ENCODE data around the gene UQCC3. TPM values are rescaled to one million over a fixed set of nuclear protein-coding genes. Genes with fewer than 3 reads are reported as not detected.

The UQCC3 gene
- total RNA-seq, 1 experiment from 2014 or later = 16.1 TPM

DNA sequence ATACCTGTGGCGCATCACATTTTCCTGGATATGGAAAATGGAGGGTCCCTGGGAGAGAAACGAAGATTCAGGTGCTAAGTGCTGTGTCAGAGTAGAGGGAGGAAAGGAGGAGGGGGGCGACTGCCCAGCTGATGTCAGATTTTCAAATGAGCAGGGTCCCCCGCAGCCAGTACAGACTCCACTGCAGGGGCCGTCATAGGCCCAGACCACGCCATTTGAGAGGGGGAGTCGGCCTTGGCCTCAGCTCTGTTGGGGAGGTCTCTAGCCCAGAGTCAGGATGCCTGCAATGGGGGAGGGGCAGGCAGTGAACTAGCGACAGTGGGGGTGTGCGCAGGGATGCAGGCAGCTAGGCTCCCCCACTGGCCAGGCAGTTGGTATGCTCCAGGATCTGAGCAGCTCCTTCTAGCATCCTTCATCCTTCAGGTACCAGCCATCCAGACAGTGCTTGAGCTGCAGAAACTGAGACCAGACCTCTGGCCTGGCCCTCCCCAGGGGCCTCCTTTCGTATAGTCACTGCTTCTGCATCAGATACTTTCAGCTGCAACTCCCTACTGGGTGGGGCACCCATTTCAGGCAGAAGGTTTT, 35.9 kb downstream of the UQCC3 start, which contains the start of the genes BSCL2 and GNG3:
BSCL2 (minus strand) TSS at position 148 of the 585 bp plus-strand sequence. CDS start 229 bp downstream, outside the sequence.
GNG3 (plus strand) TSS at position 400 of the 585 bp plus-strand sequence. CDS start 620 bp downstream, outside the sequence.
- no peaks in the 10 kb centered on the region for H3K27me3 ChIP-seq (ENCODE audit: insufficient read depth, low read depth)
- CTCF ChIA-PET = no interaction called here
- peak within 1 kb of the TSS; percentile 87 for H3K27ac ChIP-seq
- H3K4me2 ChIP-seq = peak within 1 kb of the TSS; percentile 96
- H4K20me1 ChIP-seq (ENCODE audit: insufficient read depth) = no peaks in the 10 kb centered on the region
- no peak for DNase-seq
- peaks cover 51% of the 10 kb centered on the region for H3F3A ChIP-seq (ENCODE audit: insufficient read depth, low read depth)
- peaks cover 30% of the 10 kb centered on the region for H3K4me1 ChIP-seq (replicated peaks; ENCODE audit: insufficient read depth)
- H3K9me3 ChIP-seq (ENCODE audit: insufficient read depth, low read depth) = no peaks in the 10 kb centered on the region
- H3K36me3 ChIP-seq (ENCODE audit: low read depth) = peaks cover 6% of the 10 kb centered on the region
- H3K9me2 ChIP-seq (ENCODE audit: insufficient read depth) = no peaks in the 10 kb centered on the region
- POLR2A ChIA-PET (ENCODE audit: unreplicated experiment) = no interaction called here
- peak within 1 kb of the TSS; percentile 74 for H2AFZ ChIP-seq
- peak within 1 kb of the TSS; percentile 89; the same call in 1 of the 2 replicates for H3K4me3 ChIP-seq
- BruUV-seq (replicated peaks) = no TSS peak
- peaks cover 19% of the 10 kb centered on the region for H3K79me2 ChIP-seq (ENCODE audit: low read depth)
- intact Hi-C loops (cut with micrococcal nuclease; ENCODE audit: unreplicated experiment) = loop anchor here (5.0 kb wide), 2 partner anchors 95 to 135 kb away; partner anchors contain the start of genes EML3 and ROM1
- no peak for TF ChIP-seq EZH2 (IDR thresholded peaks at IDR 0.05; ENCODE audit: low read depth)
- TF ChIP-seq CTCF (conservative IDR thresholded peaks at IDR 0.05) = no peak

DNA sequence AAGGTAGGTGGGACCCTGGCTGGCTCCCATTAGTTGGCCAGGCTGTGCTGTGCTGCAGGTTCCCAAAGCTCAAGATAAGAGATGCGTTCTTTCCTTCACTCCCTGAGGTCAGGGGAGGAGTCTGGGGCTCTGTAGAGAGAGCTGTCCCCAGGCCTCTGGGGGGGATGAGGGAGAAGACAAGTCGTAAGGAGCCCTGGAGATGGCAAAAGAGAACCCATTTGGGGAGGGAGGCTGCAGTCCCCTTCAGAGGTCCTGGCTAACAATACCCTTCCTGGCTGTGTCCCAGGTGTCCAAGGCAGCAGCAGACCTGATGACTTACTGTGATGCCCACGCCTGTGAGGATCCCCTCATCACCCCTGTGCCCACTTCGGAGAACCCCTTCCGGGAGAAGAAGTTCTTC, 36.9 kb downstream of the UQCC3 start:
- Histone ChIP-seq H3F3A (ENCODE audit: insufficient read depth, low read depth) (peaks cover 61% of the 10 kb centered on the region), H3K4me1 (replicated peaks; ENCODE audit: insufficient read depth) (peaks cover 33% of the 10 kb centered on the region), H3K27ac (peak overlapping the region; percentile 87), H3K79me2 (ENCODE audit: low read depth) (peaks cover 19% of the 10 kb centered on the region), H3K9me2 (ENCODE audit: insufficient read depth) (no peaks in the 10 kb centered on the region), H3K4me2 (peak overlapping the region; percentile 69), H3K36me3 (ENCODE audit: low read depth) (peaks cover 13% of the 10 kb centered on the region), H3K9me3 (ENCODE audit: insufficient read depth, low read depth) (no peaks in the 10 kb centered on the region), H2AFZ (peak overlapping the region; percentile 66; the same call in 1 of the 2 replicates), H4K20me1 (ENCODE audit: insufficient read depth) (no peaks in the 10 kb centered on the region), H3K27me3 (ENCODE audit: insufficient read depth, low read depth) (no peaks in the 10 kb centered on the region), H3K4me3 (peak overlapping the region; percentile 54)
- POLR2A ChIA-PET (ENCODE audit: unreplicated experiment) = interaction anchor here (0.6 to 0.9 kb wide), 2 partner anchors 43 to 45 kb away, joined by 4 to 5 read pairs; partner anchors contain the start of genes C11orf98, CSKMT and ZBTB3
- intact Hi-C loops (cut with micrococcal nuclease; ENCODE audit: unreplicated experiment) = loop anchor here (2.0 to 5.0 kb wide), 3 partner anchors 46 to 134 kb away; partner anchors contain the start of genes EML3, ROM1 and ZBTB3
- CTCF ChIA-PET = interaction anchor here (0.6 to 0.9 kb wide), 2 partner anchors 16 to 46 kb away, joined by 3 to 4 read pairs; partner anchors contain the start of gene ZBTB3
- TF ChIP-seq CTCF (conservative IDR thresholded peaks at IDR 0.05) = no peak
- TF ChIP-seq EZH2 (IDR thresholded peaks at IDR 0.05; ENCODE audit: low read depth) = no peak
- no TSS peak for BruUV-seq (replicated peaks)
- DNase-seq = peak in 1 of 2 experiments; percentile 20

- H3K4me3 ChIP-seq = peak overlapping the region; percentile 54
- H4K20me1 ChIP-seq (ENCODE audit: insufficient read depth) = no peaks in the 10 kb centered on the region
- POLR2A ChIA-PET (ENCODE audit: unreplicated experiment) = interaction anchor here (0.5 to 0.9 kb wide), 4 partner anchors 30 to 117 kb away, joined by 3 to 4 read pairs (median 3); partner anchors contain the start of genes C11orf98 and CSKMT
- no TSS peak for BruUV-seq (replicated peaks)
- H3K79me2 ChIP-seq (ENCODE audit: low read depth) = peaks cover 15% of the 10 kb centered on the region
- no peaks in the 10 kb centered on the region for H3K9me3 ChIP-seq (ENCODE audit: insufficient read depth, low read depth)
- CTCF ChIA-PET = interaction anchor here (0.6 to 0.9 kb wide), 2 partner anchors 15 to 45 kb away, joined by 3 to 4 read pairs; partner anchors contain the start of gene ZBTB3
- peak overlapping the region; percentile 87 for H3K27ac ChIP-seq
- peaks cover 65% of the 10 kb centered on the region for H3F3A ChIP-seq (ENCODE audit: insufficient read depth, low read depth)
- no peaks in the 10 kb centered on the region for H3K9me2 ChIP-seq (ENCODE audit: insufficient read depth)
- intact Hi-C loops (cut with micrococcal nuclease; ENCODE audit: unreplicated experiment) = loop anchor here (2.0 to 5.0 kb wide), 3 partner anchors 46 to 134 kb away; partner anchors contain the start of genes EML3, ROM1 and ZBTB3
- H2AFZ ChIP-seq = peak overlapping the region; percentile 66
- H3K4me2 ChIP-seq = peak overlapping the region; percentile 69
- peaks cover 13% of the 10 kb centered on the region for H3K36me3 ChIP-seq (ENCODE audit: low read depth)
- H3K4me1 ChIP-seq (replicated peaks; ENCODE audit: insufficient read depth) = peaks cover 36% of the 10 kb centered on the region
- DNase-seq = peak; percentile 45 to 66
- TF ChIP-seq CTCF (conservative IDR thresholded peaks at IDR 0.05) (no peak), EZH2 (IDR thresholded peaks at IDR 0.05; ENCODE audit: low read depth) (no peak)
- no peaks in the 10 kb centered on the region for H3K27me3 ChIP-seq (ENCODE audit: insufficient read depth, low read depth)
Measured at GRCh38 chr11:62708793-62709192, 37.3 kb downstream of the UQCC3 start.

Data from PC-9 (cell line).